ENCODE data around the gene BRCA2. TPM values are rescaled to one million over a fixed set of nuclear protein-coding genes. Genes with fewer than 3 reads are reported as not detected.

BRCA2 gene
- total and polyA plus RNA-seq, 2 experiments from 2014 or later: 28.6 to 38.7 TPM

DNA sequence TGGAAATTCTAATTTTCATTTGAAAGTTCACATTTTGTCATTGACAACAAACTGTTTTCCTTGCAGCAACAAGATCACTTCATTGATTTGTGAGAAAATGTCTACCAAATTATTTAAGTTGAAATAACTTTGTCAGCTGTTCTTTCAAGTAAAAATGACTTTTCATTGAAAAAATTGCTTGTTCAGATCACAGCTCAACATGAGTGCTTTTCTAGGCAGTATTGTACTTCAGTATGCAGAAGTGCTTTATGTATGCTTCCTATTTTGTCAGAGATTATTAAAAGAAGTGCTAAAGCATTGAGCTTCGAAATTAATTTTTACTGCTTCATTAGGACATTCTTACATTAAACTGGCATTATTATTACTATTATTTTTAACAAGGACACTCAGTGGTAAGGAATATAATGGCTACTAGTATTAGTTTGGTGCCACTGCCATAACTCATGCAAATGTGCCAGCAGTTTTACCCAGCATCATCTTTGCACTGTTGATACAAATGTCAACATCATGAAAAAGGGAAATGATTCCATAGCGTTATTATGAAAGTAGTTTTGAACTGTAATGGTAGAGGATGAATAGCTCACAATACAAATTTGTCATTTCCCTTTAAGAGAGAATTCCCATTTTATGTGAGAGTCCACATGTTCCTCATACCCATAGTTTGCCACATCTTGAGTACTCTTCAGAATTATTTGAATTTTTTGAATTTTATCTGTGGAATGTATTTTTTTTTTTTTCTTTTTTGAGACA, 2.6 kb downstream of the BRCA2 start:
- H3K79me2 ChIP-seq (replicated peaks; ENCODE audit: insufficient read depth): no peaks in the 10 kb centered on the region
- H3K4me3 ChIP-seq: no peak overlapping the region
- peaks cover 8% of the 10 kb centered on the region for H3K27me3 Mint-ChIP-seq (ENCODE audit: insufficient read depth, low read depth, poor library complexity)
- peaks cover 25% of the 10 kb centered on the region for H3K36me3 Mint-ChIP-seq (ENCODE audit: low read depth)
- DNase-seq (ENCODE audit: low spot score) (no peak), ATAC-seq (no peak)
- H3K4me1 Mint-ChIP-seq: peaks cover 10% of the 10 kb centered on the region; the same call in 2 of the 3 replicates
- no peak overlapping the region for H2AFZ ChIP-seq
- H3K9me2 ChIP-seq (ENCODE audit: insufficient read depth): no peaks in the 10 kb centered on the region
- H3K36me3 ChIP-seq (ENCODE audit: insufficient read depth): peaks cover 8% of the 10 kb centered on the region; the same call in 1 of the 2 replicates
- H3K27ac ChIP-seq (ENCODE audit: low read depth): no peak overlapping the region
- no peak overlapping the region for H3K4me3 Mint-ChIP-seq
- no peak overlapping the region for H3K4me2 ChIP-seq
- H4K20me1 ChIP-seq (replicated peaks; ENCODE audit: insufficient read depth): no peaks in the 10 kb centered on the region
- H3K27ac Mint-ChIP-seq: no peak overlapping the region
- H3K4me1 ChIP-seq (ENCODE audit: insufficient read depth): no peaks in the 10 kb centered on the region; the same call in 1 of the 2 replicates
- TF ChIP-seq CREB1 (CRISPR knock-in tag; IDR thresholded peaks at IDR 0.05; ENCODE audit: low read depth): no peak
- TF ChIP-seq, protein P1, sequence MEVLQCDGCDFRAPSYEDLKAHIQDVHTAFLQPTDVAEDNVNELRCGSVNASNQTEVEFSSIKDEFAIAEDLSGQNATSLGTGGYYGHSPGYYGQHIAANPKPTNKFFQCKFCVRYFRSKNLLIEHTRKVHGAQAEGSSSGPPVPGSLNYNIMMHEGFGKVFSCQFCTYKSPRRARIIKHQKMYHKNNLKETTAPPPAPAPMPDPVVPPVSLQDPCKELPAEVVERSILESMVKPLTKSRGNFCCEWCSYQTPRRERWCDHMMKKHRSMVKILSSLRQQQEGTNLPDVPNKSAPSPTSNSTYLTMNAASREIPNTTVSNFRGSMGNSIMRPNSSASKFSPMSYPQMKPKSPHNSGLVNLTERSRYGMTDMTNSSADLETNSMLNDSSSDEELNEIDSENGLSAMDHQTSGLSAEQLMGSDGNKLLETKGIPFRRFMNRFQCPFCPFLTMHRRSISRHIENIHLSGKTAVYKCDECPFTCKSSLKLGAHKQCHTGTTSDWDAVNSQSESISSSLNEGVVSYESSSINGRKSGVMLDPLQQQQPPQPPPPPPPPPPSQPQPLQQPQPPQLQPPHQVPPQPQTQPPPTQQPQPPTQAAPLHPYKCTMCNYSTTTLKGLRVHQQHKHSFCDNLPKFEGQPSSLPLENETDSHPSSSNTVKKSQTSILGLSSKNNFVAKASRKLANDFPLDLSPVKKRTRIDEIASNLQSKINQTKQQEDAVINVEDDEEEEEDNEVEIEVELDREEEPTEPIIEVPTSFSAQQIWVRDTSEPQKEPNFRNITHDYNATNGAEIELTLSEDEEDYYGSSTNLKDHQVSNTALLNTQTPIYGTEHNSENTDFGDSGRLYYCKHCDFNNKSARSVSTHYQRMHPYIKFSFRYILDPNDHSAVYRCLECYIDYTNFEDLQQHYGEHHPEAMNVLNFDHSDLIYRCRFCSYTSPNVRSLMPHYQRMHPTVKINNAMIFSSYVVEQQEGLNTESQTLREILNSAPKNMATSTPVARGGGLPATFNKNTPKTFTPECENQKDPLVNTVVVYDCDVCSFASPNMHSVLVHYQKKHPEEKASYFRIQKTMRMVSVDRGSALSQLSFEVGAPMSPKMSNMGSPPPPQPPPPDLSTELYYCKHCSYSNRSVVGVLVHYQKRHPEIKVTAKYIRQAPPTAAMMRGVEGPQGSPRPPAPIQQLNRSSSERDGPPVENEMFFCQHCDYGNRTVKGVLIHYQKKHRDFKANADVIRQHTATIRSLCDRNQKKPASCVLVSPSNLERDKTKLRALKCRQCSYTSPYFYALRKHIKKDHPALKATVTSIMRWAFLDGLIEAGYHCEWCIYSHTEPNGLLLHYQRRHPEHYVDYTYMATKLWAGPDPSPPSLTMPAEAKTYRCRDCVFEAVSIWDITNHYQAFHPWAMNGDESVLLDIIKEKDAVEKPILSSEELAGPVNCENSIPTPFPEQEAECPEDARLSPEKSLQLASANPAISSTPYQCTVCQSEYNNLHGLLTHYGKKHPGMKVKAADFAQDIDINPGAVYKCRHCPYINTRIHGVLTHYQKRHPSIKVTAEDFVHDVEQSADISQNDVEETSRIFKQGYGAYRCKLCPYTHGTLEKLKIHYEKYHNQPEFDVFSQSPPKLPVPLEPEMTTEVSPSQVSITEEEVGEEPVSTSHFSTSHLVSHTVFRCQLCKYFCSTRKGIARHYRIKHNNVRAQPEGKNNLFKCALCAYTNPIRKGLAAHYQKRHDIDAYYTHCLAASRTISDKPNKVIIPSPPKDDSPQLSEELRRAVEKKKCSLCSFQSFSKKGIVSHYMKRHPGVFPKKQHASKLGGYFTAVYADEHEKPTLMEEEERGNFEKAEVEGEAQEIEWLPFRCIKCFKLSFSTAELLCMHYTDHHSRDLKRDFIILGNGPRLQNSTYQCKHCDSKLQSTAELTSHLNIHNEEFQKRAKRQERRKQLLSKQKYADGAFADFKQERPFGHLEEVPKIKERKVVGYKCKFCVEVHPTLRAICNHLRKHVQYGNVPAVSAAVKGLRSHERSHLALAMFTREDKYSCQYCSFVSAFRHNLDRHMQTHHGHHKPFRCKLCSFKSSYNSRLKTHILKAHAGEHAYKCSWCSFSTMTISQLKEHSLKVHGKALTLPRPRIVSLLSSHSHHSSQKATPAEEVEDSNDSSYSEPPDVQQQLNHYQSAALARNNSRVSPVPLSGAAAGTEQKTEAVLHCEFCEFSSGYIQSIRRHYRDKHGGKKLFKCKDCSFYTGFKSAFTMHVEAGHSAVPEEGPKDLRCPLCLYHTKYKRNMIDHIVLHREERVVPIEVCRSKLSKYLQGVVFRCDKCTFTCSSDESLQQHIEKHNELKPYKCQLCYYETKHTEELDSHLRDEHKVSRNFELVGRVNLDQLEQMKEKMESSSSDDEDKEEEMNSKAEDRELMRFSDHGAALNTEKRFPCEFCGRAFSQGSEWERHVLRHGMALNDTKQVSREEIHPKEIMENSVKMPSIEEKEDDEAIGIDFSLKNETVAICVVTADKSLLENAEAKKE (CRISPR knock-in tag; IDR thresholded peaks at IDR 0.05): no peak
- no peak for TF ChIP-seq POLR2AphosphoS5 (IDR thresholded peaks at IDR 0.05; ENCODE audit: low read depth)
- no peak for TF ChIP-seq ZNF114 (CRISPR knock-in tag; IDR thresholded peaks at IDR 0.05)
- no peaks in the 10 kb centered on the region for H3K9me3 Mint-ChIP-seq
- no peaks in the 10 kb centered on the region for H3F3A ChIP-seq (replicated peaks; ENCODE audit: low read depth)
- H3K27me3 ChIP-seq (ENCODE audit: insufficient read depth): no peaks in the 10 kb centered on the region

DNA sequence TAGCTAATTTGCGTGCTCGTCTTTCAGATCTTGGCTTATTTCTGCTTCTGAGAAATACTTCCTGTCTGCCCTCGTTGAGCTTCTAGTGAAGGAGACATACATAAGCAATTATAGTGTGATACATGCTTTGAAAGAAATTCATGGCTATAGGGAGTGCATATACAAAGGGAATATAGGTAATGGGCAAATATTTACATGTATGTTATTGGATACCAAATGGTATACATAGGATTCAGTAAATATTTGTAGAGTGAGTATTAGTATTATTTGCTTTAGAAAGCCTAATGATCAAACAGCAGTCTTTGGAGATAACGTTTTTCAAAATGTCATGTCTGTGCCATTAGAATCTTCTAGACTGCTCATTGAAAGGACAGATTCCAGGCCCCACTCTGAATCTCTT, 5.2 kb downstream of the BRCA2 start:
- H2AFZ ChIP-seq: no peak overlapping the region
- H3K4me3 ChIP-seq: no peak overlapping the region
- H3K27ac ChIP-seq (ENCODE audit: low read depth): no peak overlapping the region
- no peak for DNase-seq (ENCODE audit: low spot score)
- H3K36me3 ChIP-seq (ENCODE audit: insufficient read depth): peaks cover 11% of the 10 kb centered on the region; the same call in 1 of the 2 replicates
- H3K27me3 ChIP-seq (ENCODE audit: insufficient read depth): no peaks in the 10 kb centered on the region
- no peaks in the 10 kb centered on the region for H3K79me2 ChIP-seq (replicated peaks; ENCODE audit: insufficient read depth)
- H3K9me2 ChIP-seq (ENCODE audit: insufficient read depth): no peaks in the 10 kb centered on the region
- H4K20me1 ChIP-seq (replicated peaks; ENCODE audit: insufficient read depth): 0 out of 2 replicates have a peak, but pooled peaks cover 4% of the 10 kb centered on the region
- ATAC-seq: no peak
- Mint-ChIP-seq H3K27ac (no peak overlapping the region), H3K9me3 (no peaks in the 10 kb centered on the region), H3K4me1 (peaks cover 3% of the 10 kb centered on the region; the same call in 1 of the 3 replicates), H3K4me3 (no peak overlapping the region), H3K27me3 (ENCODE audit: insufficient read depth, low read depth, poor library complexity) (peaks cover 4% of the 10 kb centered on the region), H3K36me3 (ENCODE audit: low read depth) (peaks cover 36% of the 10 kb centered on the region)
- no peak overlapping the region for H3K4me2 ChIP-seq
- H3F3A ChIP-seq (replicated peaks; ENCODE audit: low read depth): no peaks in the 10 kb centered on the region
- H3K4me1 ChIP-seq (ENCODE audit: insufficient read depth): no peaks in the 10 kb centered on the region; the same call in 1 of the 2 replicates
- TF ChIP-seq NANOG (IDR thresholded peaks at IDR 0.05; ENCODE audit: borderline replicate concordance) (no peak), EZH2 (IDR thresholded peaks at IDR 0.05; ENCODE audit: low read depth, unreplicated experiment) (no peak), CREB1 (CRISPR knock-in tag; IDR thresholded peaks at IDR 0.05; ENCODE audit: low read depth) (no peak), POLR2AphosphoS5 (IDR thresholded peaks at IDR 0.05; ENCODE audit: low read depth) (no peak), EZH2phosphoT487 (IDR thresholded peaks at IDR 0.05; ENCODE audit: unreplicated experiment) (no peak), STAT1 (IDR thresholded peaks at IDR 0.05; ENCODE audit: unreplicated experiment) (no peak), ZNF114 (CRISPR knock-in tag; IDR thresholded peaks at IDR 0.05) (no peak)
